K562 (cell line): ENCODE results near the gene GIGYF1. TPM values are rescaled to one million over a fixed set of nuclear protein-coding genes. Genes with fewer than 3 reads are reported as not detected.

Experiments used
- ATAC-seq: fragments of 200-7000 bp; cut with Tn5 transposase; 3 replicates; pipeline ENCODE4 v1.9.1; 2020; ENCODE audit warnings: moderate library complexity
- BruUV-seq: library from RNA; stranded (reverse); fragments of 400-500 nt; replicated peaks from 2 replicates; lab custom pipeline; 2021; lab: Mats Ljungman, UMichigan
- CTCF ChIA-PET: fragments of 300-600 bp; formaldehyde crosslinking; extraction: SDS; loops from one replicate; lab custom pipeline; 2021; ENCODE audit warnings: low intra/inter-chr PET ratio; lab: Yijun Ruan, JAX
- POLR2A ChIA-PET: fragments of 300-600, 350-650 bp; sonication (Branson Sonifier 250); formaldehyde crosslinking; extraction: SDS; loops from one replicate; lab custom pipeline; 2021; ENCODE audit warnings: antibody characterized with exemption, inconsistent platforms; lab: Yijun Ruan, JAX
- DNase-seq, 4 experiments: peaks; one replicate each; pipeline versions ENCODE4 v3.0.0 to v3.0.0-alpha.2; 2011 to 2018; ENCODE audit warnings: low spot score in 3 of 4, mixed read lengths in 3 of 4; ENCODE audit errors: extremely low read depth in 1 of 4
- FAIRE-seq: peaks from 2 replicates; lab custom pipeline; 2011; peaks lifted over from hg19 to GRCh38; lab: Jason Lieb, UNC
- H2AFZ ChIP-seq: 2 replicates; pipeline ENCODE4 v1.6.0; 2011; ENCODE audit warnings: low read depth, low read length, control low read depth, inconsistent platforms
- H3K27ac ChIP-seq: fragments of 200-600 bp; 3 replicates; pipeline ENCODE4 v1.8.0; 2011; ENCODE audit warnings: low read depth, mild to moderate bottlenecking, control low read depth, inconsistent platforms, low read length, moderate library complexity, mixed read lengths; ENCODE audit errors: extremely low read depth
- H3K27me3 ChIP-seq, 2 experiments: fragments of 300-600 bp in 1 of 2; 2 replicates in 1 of 2; 3 replicates in 1 of 2; pipeline versions ENCODE4 v1.6.0 to v1.8.0; 2011; ENCODE audit warnings: inconsistent platforms in 2 of 2, low read length in 2 of 2, mild to moderate bottlenecking in 1 of 2, mixed read lengths in 1 of 2, moderate library complexity in 1 of 2; ENCODE audit not compliant: control insufficient read depth in 2 of 2, insufficient read depth in 2 of 2
- H3K36me3 ChIP-seq: fragments of 300-600 bp; 3 replicates; pipeline ENCODE4 v1.8.0; 2011; ENCODE audit warnings: mild to moderate bottlenecking, low read length, inconsistent platforms; ENCODE audit not compliant: control insufficient read depth, insufficient read depth
- H3K4me1 ChIP-seq, 2 experiments: fragments of 200-600 bp in 1 of 2; replicated peaks in 1 of 2; 2 replicates in 1 of 2; 3 replicates in 1 of 2; pipeline versions ENCODE4 v1.5.1 to v1.8.0; 2011; ENCODE audit warnings: inconsistent platforms in 2 of 2, low read length in 2 of 2, mild to moderate bottlenecking in 1 of 2, mixed read lengths in 1 of 2, moderate library complexity in 1 of 2; ENCODE audit not compliant: control insufficient read depth in 2 of 2, insufficient read depth in 2 of 2
- H3K4me2 ChIP-seq: 2 replicates; pipeline ENCODE4 v1.6.1; 2011; ENCODE audit warnings: low read length, control low read depth, inconsistent platforms, mixed read lengths; ENCODE audit not compliant: insufficient read depth
- H3K4me3 ChIP-seq: fragments of 200-600 bp; sonication (generic), shearing (Covaris generic); 2 replicates; pipeline ENCODE4 v1.5.1; 2016; ENCODE audit warnings: control low read depth, inconsistent platforms
- H3K79me2 ChIP-seq: fragments of 200-600 bp; 3 replicates; pipeline ENCODE4 v1.8.0; 2011; ENCODE audit warnings: low read length, inconsistent platforms; ENCODE audit not compliant: control insufficient read depth, insufficient read depth
- H3K9ac ChIP-seq, 2 experiments: 2 replicates each; pipeline versions ENCODE4 v1.6.0 to v1.6.1; 2011; ENCODE audit warnings: low read depth in 2 of 2, low read length in 2 of 2, control low read depth in 1 of 2, inconsistent platforms in 1 of 2, mild to moderate bottlenecking in 1 of 2, mixed read lengths in 1 of 2; ENCODE audit not compliant: insufficient read depth in 1 of 2
- H3K9me1 ChIP-seq: one replicate; pipeline ENCODE4 v1.6.0; 2011; ENCODE audit warnings: inconsistent platforms, mild to moderate bottlenecking, low read length, moderate library complexity; ENCODE audit not compliant: control insufficient read depth, insufficient read depth
- H3K9me3 ChIP-seq: replicated peaks from 2 replicates; pipeline ENCODE4 v1.5.1; 2011; ENCODE audit warnings: low read depth, low read length, inconsistent platforms; ENCODE audit not compliant: control insufficient read depth, insufficient read depth
- H4K20me1 ChIP-seq: replicated peaks from 2 replicates; pipeline ENCODE4 v1.6.1; 2011; ENCODE audit warnings: low read length, inconsistent platforms, mixed read lengths; ENCODE audit not compliant: control insufficient read depth, insufficient read depth
- BRCA1 ChIP-seq, 2 experiments: fragments of 450-650 bp in 1 of 2; sonication (generic) in 1 of 2; formaldehyde crosslinking in 1 of 2; IDR thresholded peaks; 2 replicates each; pipeline versions ENCODE4 v1.5.0 to v1.6.1; 2017 to 2020; ENCODE audit warnings: mild to moderate bottlenecking in 1 of 2, missing genetic modification reagents in 1 of 2
- BRF1 ChIP-seq: IDR thresholded peaks from 3 replicates; pipeline ENCODE4 v1.6.1; 2011; ENCODE audit warnings: borderline replicate concordance, mild to moderate bottlenecking; ENCODE audit not compliant: insufficient read length; ENCODE audit errors: extremely low read depth
- BRF2 ChIP-seq: IDR thresholded peaks from 3 replicates; pipeline ENCODE4 v1.6.1; 2011; ENCODE audit warnings: borderline replicate concordance, mild to moderate bottlenecking; ENCODE audit not compliant: insufficient read length, insufficient read depth
- FOXP1 ChIP-seq: sonication (generic); formaldehyde crosslinking; IDR thresholded peaks from 2 replicates; pipeline ENCODE4 v1.8.0; 2022; ENCODE audit warnings: mild to moderate bottlenecking, missing genetic modification reagents
- IFI16 ChIP-seq: fragments of 250-450 bp; sonication (Bioruptor Pico); IDR thresholded peaks from 2 replicates; pipeline ENCODE4 v2.1.2; 2022; ENCODE audit warnings: mild to moderate bottlenecking, inconsistent platforms
- MCM3 ChIP-seq: fragments of 450-650 bp; IDR thresholded peaks from 2 replicates; pipeline ENCODE4 v1.6.1; 2016
- NCOR1 ChIP-seq: fragments of 450-650 bp; IDR thresholded peaks from 2 replicates; pipeline ENCODE4 v1.6.1; 2016; ENCODE audit warnings: mild to moderate bottlenecking, moderate library complexity
- POLR2AphosphoS5 ChIP-seq: IDR thresholded peaks from 2 replicates; pipeline ENCODE4 v1.6.1; 2011; ENCODE audit warnings: mild to moderate bottlenecking, low read depth, low read length, moderate library complexity; ENCODE audit not compliant: control insufficient read depth, insufficient read depth
- RB1 ChIP-seq: fragments of 450-650 bp; IDR thresholded peaks from 2 replicates; pipeline ENCODE4 v1.6.1; 2017; ENCODE audit warnings: low read depth, mild to moderate bottlenecking
- RBM25 ChIP-seq: fragments of 200-400 bp; formaldehyde crosslinking; IDR thresholded peaks from 2 replicates; pipeline ENCODE4 v1.6.1; 2018; ENCODE audit warnings: low read length, low read depth, moderate library complexity; ENCODE audit not compliant: severe bottlenecking
- YBX1 ChIP-seq: fragments of 450-650 bp; IDR thresholded peaks from 2 replicates; pipeline ENCODE4 v1.7.1; 2016; ENCODE audit warnings: mild to moderate bottlenecking
- ZBTB2 ChIP-seq: fragments of 450-650 bp; IDR thresholded peaks from 2 replicates; pipeline ENCODE4 v1.6.1; 2016; ENCODE audit warnings: antibody characterized with exemption
- ZNF695 ChIP-seq: fragments of 450-650 bp; formaldehyde crosslinking; IDR thresholded peaks from 2 replicates; pipeline ENCODE4 v1.4.0; 2020; ENCODE audit warnings: mild to moderate bottlenecking, moderate library complexity
- WGBS: fragments of 100-300 bp; shearing (Covaris generic); methylation state at CpG from one replicate; pipeline ENCODE4 v1.1.6; 2016; ENCODE audit warnings: low coverage, mixed read lengths; ENCODE audit not compliant: insufficient coverage; ENCODE audit errors: missing lambda C conversion rate; 5-methylcytosine and 5-hydroxymethylcytosine counted together
- in situ Hi-C: fragments of 300-500 bp; cut with MboI; formaldehyde crosslinking; loops from 4 replicates; pipeline ENCODE4 v1.15.0; 2018; ENCODE audit warnings: inconsistent platforms, mixed read lengths
- intact Hi-C: fragments of 100-400 bp; cut with micrococcal nuclease; formaldehyde crosslinking; loops from 2 replicates; pipeline ENCODE4 v1.14.2; 2022
- polyA plus RNA-seq, 8 experiments: library from polyadenylated mRNA; depleted of rRNA in 4 of 8; stranded (reverse) in 5 of 8; unstranded in 3 of 8; fragments of >200 nt; fragmentation: Nextera tagmentation in 2 of 8; fragmentation: Illumina TruSeq in 1 of 8; extraction: Ambion mirVana in 2 of 8; extraction: Trizol in 1 of 8; gene quantifications; 2 replicates each; pipeline versions ENCODE4 v1.2.1 to v1.2.3, GENCODE V29; 2011 to 2014; ENCODE audit warnings: inconsistent platforms in 1 of 8, missing spikeins in 1 of 8
- total RNA-seq, 7 experiments: library from RNA; depleted of rRNA in 6 of 7; stranded (reverse); fragments of >200 nt in 6 of 7; fragmentation: Illumina TruSeq in 2 of 7; extraction: Trizol in 2 of 7; gene quantifications; 2 replicates each; pipeline versions ENCODE4 v1.2.1 to v1.2.3, GENCODE V29; 2011 to 2021; ENCODE audit warnings: low replicate concordance in 1 of 7

The GIGYF1 gene
- total and polyA plus RNA-seq, 9 of the 15 experiments (the other 6 are each of a cell fraction or from before 2014, with no cell fraction given) = 0.56 to 76.2 (median 16.8) TPM

- Histone ChIP-seq H3K9me1 (no peaks in the 10 kb centered on the region), H3K27ac (no peak overlapping the region), H3K4me1 (peaks cover 0 to 7% of the 10 kb centered on the region in 2 experiments; a peak in 2 of 5 replicates), H2AFZ (no peak overlapping the region), H3K9me3 (no peaks in the 10 kb centered on the region), H3K36me3 (no peaks in the 10 kb centered on the region), H3K27me3 (peaks cover 2 to 23% of the 10 kb centered on the region in 2 experiments; a peak in 3 of 5 replicates), H3K9ac (no peak overlapping the region), H3K79me2 (no peaks in the 10 kb centered on the region), H3K4me3 (no peak overlapping the region), H4K20me1 (no peaks in the 10 kb centered on the region), H3K4me2 (no peak overlapping the region)
- BruUV-seq = no TSS peak
- TF ChIP-seq ZNF695 (CRISPR knock-in tag) (no peak), RBM25 (peak; percentile 55)
- FAIRE-seq (no peak), DNase-seq (no peak), ATAC-seq (no peak)
- ChIA-PET CTCF (no interaction called here), POLR2A (no interaction called here)
- in situ Hi-C loops (no loop called here), intact Hi-C loops (no loop called here)
- WGBS = 4% methylated on average over 6 of the region's 6 CpGs
Observed at GRCh38 chr7:100739934-100740333, 45.9 kb upstream of the GIGYF1 start.

GRCh38 chr7:100736671-100737070, 42.6 kb upstream of the GIGYF1 start:
- WGBS = 0% methylated on average over 1 of the region's 13 CpGs
- no peaks in the 10 kb centered on the region for H3K36me3 ChIP-seq
- H3K4me1 ChIP-seq = peaks cover 0 to 6% of the 10 kb centered on the region in 2 experiments; a peak in 2 of 5 replicates
- H3K9ac ChIP-seq = no peak overlapping the region
- ChIA-PET POLR2A (interaction anchor here (0.6 kb wide), 1 partner anchor 91 kb away, joined by 3 read pairs; no protein-coding TSS in a partner anchor), CTCF (no interaction called here)
- intact Hi-C loops = no loop called here
- H3K27ac ChIP-seq = no peak overlapping the region
- ATAC-seq (no peak), DNase-seq (peak in 1 of 4 experiments; percentile 22), FAIRE-seq (no peak)
- H3K79me2 ChIP-seq = no peaks in the 10 kb centered on the region
- H3K9me3 ChIP-seq = no peaks in the 10 kb centered on the region
- no peak overlapping the region for H2AFZ ChIP-seq
- peaks cover 2 to 21% of the 10 kb centered on the region in 2 experiments; a peak in 3 of 5 replicates for H3K27me3 ChIP-seq
- no peaks in the 10 kb centered on the region for H3K9me1 ChIP-seq
- no peak overlapping the region for H3K4me3 ChIP-seq
- no TSS peak for BruUV-seq
- no peaks in the 10 kb centered on the region for H4K20me1 ChIP-seq
- H3K4me2 ChIP-seq = no peak overlapping the region
- in situ Hi-C loops = no loop called here
- no peak for TF ChIP-seq POLR2AphosphoS5
- no peak for TF ChIP-seq BRF1
- TF ChIP-seq BRCA1 (IDR thresholded peaks at IDR 0.05) = no peak
- TF ChIP-seq BRCA1 (CRISPR knock-in tag; IDR thresholded peaks at IDR 0.05) = no peak
- no peak for TF ChIP-seq IFI16 (CRISPR knock-in tag)
- no peak for TF ChIP-seq FOXP1 (CRISPR knock-in tag)
- no peak for TF ChIP-seq BRF2
- no peak for TF ChIP-seq RBM25
- TF ChIP-seq RB1 = no peak
- no peak for TF ChIP-seq NCOR1
- no peak for TF ChIP-seq MCM3
- TF ChIP-seq YBX1 = no peak
- TF ChIP-seq ZBTB2 = no peak
